ENCODE data around the gene TLX2. TPM values are rescaled to one million over a fixed set of nuclear protein-coding genes. Genes with fewer than 3 reads are reported as not detected.

TLX2 gene
- total and polyA plus RNA-seq, 2 of the 13 experiments (the other 11 are each of a cell fraction or from before 2014, with no cell fraction given) = 0.05 to 0.20 TPM

DNA sequence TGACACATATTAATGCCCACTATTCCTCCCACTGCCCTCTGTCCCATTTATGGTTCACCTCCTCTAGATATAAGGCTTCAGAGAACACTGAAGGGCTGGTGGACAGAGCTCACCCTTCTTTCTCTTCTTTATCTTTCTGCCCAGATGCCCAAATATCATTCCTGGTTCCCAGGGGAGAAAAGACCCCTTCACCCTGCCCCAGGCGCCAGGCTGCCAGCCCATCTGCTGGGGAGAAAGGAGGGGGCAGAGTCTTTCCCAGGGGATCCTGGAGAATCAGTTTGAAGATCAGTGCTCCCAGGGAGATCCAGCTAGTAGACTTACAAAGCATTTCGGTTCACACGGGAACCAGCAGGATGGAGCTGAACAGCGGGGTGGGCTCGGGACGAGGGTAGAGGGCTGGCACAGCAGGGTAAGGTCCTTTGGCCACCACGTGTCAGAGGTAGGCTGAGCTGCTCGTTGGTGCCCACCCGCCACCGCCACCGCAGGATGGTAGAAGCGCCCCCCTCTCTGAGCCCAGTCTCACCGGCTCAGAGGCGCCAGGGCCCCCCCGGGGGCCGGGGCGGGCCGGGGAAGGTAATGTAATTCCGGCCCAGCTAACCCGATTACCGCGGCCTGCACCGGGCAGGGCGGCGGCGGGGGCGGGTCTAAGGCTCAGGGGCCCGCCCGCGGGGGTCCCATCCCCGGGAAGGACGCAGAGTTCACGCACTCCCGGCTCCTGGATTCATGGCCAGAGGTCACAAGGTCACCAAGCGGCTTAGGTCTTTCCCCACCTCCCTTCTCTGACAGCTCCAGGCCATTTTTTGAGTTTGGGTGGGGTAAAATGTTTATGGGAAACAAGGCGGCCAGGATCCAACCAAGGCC lies 1.3 kb upstream of the TLX2 start (continued):
- TF ChIP-seq LCORL (IDR thresholded peaks at IDR 0.05) (no peak), LCORL (CRISPR knock-in tag; IDR thresholded peaks at IDR 0.05) (peak; percentile 82), ARNT (IDR thresholded peaks at IDR 0.05) (no peak), ZNF562 (CRISPR knock-in tag; IDR thresholded peaks at IDR 0.05; ENCODE audit: borderline replicate concordance) (0 out of 2 replicates have a peak, but pooled peaks have one; percentile 10), ZNF205 (CRISPR knock-in tag; IDR thresholded peaks at IDR 0.05) (no peak), ZNF83 (CRISPR knock-in tag; IDR thresholded peaks at IDR 0.05; ENCODE audit: borderline replicate concordance) (no peak), ZNF546 (CRISPR knock-in tag; conservative IDR thresholded peaks at IDR 0.05) (no peak), PHF8 (CRISPR knock-in tag; IDR thresholded peaks at IDR 0.05) (0 out of 2 replicates have a peak, but pooled peaks have one; percentile 41), JUN (CRISPR knock-in tag; IDR thresholded peaks at IDR 0.05) (no peak), ZNF33B (CRISPR knock-in tag; IDR thresholded peaks at IDR 0.05) (peak; percentile 48; the same call in 1 of the 2 replicates), ZNF709 (CRISPR knock-in tag; IDR thresholded peaks at IDR 0.05) (peak; percentile 55; the same call in 1 of the 2 replicates), ZSCAN30 (CRISPR knock-in tag; IDR thresholded peaks at IDR 0.05) (no peak), FOXM1 (CRISPR knock-in tag; IDR thresholded peaks at IDR 0.05) (no peak), SALL2 (CRISPR knock-in tag; IDR thresholded peaks at IDR 0.05) (no peak), NFYC (CRISPR knock-in tag; IDR thresholded peaks at IDR 0.05) (no peak)
- TF ChIP-seq, protein P1, sequence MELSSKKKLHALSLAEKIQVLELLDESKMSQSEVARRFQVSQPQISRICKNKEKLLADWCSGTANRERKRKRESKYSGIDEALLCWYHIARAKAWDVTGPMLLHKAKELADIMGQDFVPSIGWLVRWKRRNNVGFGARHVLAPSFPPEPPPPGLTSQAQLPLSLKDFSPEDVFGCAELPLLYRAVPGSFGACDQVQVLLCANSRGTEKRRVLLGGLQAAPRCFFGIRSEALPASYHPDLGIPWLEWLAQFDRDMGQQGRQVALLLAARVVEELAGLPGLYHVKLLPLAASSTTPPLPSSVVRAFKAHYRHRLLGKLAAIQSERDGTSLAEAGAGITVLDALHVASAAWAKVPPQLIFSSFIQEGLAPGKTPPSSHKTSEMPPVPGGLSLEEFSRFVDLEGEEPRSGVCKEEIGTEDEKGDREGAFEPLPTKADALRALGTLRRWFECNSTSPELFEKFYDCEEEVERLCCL (CRISPR knock-in tag; IDR thresholded peaks at IDR 0.05; ENCODE audit: borderline replicate concordance) = 0 out of 2 replicates have a peak, but pooled peaks have one; percentile 77
- TF ChIP-seq, protein P2, sequence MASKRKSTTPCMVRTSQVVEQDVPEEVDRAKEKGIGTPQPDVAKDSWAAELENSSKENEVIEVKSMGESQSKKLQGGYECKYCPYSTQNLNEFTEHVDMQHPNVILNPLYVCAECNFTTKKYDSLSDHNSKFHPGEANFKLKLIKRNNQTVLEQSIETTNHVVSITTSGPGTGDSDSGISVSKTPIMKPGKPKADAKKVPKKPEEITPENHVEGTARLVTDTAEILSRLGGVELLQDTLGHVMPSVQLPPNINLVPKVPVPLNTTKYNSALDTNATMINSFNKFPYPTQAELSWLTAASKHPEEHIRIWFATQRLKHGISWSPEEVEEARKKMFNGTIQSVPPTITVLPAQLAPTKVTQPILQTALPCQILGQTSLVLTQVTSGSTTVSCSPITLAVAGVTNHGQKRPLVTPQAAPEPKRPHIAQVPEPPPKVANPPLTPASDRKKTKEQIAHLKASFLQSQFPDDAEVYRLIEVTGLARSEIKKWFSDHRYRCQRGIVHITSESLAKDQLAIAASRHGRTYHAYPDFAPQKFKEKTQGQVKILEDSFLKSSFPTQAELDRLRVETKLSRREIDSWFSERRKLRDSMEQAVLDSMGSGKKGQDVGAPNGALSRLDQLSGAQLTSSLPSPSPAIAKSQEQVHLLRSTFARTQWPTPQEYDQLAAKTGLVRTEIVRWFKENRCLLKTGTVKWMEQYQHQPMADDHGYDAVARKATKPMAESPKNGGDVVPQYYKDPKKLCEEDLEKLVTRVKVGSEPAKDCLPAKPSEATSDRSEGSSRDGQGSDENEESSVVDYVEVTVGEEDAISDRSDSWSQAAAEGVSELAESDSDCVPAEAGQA (IDR thresholded peaks at IDR 0.05; ENCODE audit: low read depth) = no peak
- TF ChIP-seq, protein P2 (CRISPR knock-in tag; IDR thresholded peaks at IDR 0.05; ENCODE audit: borderline replicate concordance) = no peak
- TF ChIP-seq, protein P3, sequence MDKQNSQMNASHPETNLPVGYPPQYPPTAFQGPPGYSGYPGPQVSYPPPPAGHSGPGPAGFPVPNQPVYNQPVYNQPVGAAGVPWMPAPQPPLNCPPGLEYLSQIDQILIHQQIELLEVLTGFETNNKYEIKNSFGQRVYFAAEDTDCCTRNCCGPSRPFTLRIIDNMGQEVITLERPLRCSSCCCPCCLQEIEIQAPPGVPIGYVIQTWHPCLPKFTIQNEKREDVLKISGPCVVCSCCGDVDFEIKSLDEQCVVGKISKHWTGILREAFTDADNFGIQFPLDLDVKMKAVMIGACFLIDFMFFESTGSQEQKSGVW (CRISPR knock-in tag; IDR thresholded peaks at IDR 0.05; ENCODE audit: borderline replicate concordance) = no peak
- TF ChIP-seq, protein P4, sequence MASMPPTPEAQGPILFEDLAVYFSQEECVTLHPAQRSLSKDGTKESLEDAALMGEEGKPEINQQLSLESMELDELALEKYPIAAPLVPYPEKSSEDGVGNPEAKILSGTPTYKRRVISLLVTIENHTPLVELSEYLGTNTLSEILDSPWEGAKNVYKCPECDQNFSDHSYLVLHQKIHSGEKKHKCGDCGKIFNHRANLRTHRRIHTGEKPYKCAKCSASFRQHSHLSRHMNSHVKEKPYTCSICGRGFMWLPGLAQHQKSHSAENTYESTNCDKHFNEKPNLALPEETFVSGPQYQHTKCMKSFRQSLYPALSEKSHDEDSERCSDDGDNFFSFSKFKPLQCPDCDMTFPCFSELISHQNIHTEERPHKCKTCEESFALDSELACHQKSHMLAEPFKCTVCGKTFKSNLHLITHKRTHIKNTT (CRISPR knock-in tag; IDR thresholded peaks at IDR 0.05) = no peak

Data from HepG2 (cell line).